Esophagus muscularis mucosa (tissue), 4 donors: ENCODE results near the gene LRRC37A. TPM values are rescaled to one million over a fixed set of nuclear protein-coding genes. Genes with fewer than 3 reads are reported as not detected.
"Not testable (repeated sequence)": the region's sequence is repeated elsewhere in the genome, so short reads cannot be mapped to it uniquely, and the experiment has no call there.

Source experiments
- DNase-seq: peaks from one replicate; pipeline ENCODE4 v3.0.0-alpha.2; 2017; ENCODE audit errors: extremely low spot score
- H3K27ac ChIP-seq, 4 donors: fragments of 200-600 bp; sonication (generic); replicated peaks in 1 of 4; 1 replicate in 3 of 4; 2 replicates in 1 of 4; pipeline ENCODE4 v1.5.1; 2016 to 2019; ENCODE audit warnings: mild to moderate bottlenecking in 1 of 4
- H3K27me3 ChIP-seq, 4 donors: fragments of 200-600 bp; sonication (generic); one replicate each; pipeline versions ENCODE4 v1.5.1 to v1.6.0; 2016 to 2019
- H3K36me3 ChIP-seq, 4 donors: fragments of 200-600 bp; sonication (generic); one replicate each; pipeline ENCODE4 v1.5.1; 2016 to 2019
- H3K4me1 ChIP-seq, 4 donors: fragments of 200-600 bp; sonication (generic); one replicate each; pipeline ENCODE4 v1.5.1; 2016 to 2019
- H3K4me3 ChIP-seq, 4 donors: fragments of 200-600 bp; sonication (generic); 1 replicate in 2 of 4; 2 replicates in 2 of 4; pipeline ENCODE4 v1.5.1; 2016 to 2019; ENCODE audit warnings: mild to moderate bottlenecking in 4 of 4, moderate library complexity in 1 of 4
- H3K9me3 ChIP-seq, 4 donors: fragments of 200-600 bp; sonication (generic); 1 replicate in 3 of 4; 2 replicates in 1 of 4; pipeline ENCODE4 v1.5.1; 2016 to 2019
- CTCF ChIP-seq, 3 experiments: fragments of 200-600 bp in 2 of 3; fragments of 450-650 bp in 1 of 3; sonication (generic) in 2 of 3; IDR thresholded peaks; one replicate each; pipeline ENCODE4 v1.5.1; 2017 to 2019; ENCODE audit warnings: antibody characterized with exemption in 3 of 3, mild to moderate bottlenecking in 2 of 3, moderate library complexity in 1 of 3
- WGBS: methylation state at CpG from one replicate; pipeline ENCODE4 v1.1.5; 2018; 5-methylcytosine and 5-hydroxymethylcytosine counted together
- intact Hi-C: fragments of 100-400 bp; cut with DNase I; formaldehyde crosslinking; loops from one replicate; pipeline ENCODE4 v1.15.1; 2023
- total RNA-seq, 4 donors: library from RNA; depleted of rRNA; stranded (reverse); fragments of >200 nt; gene quantifications; one replicate each; pipeline versions ENCODE4 v1.1.0 to v1.2.1, GENCODE V29; 2016

Gene LRRC37A
- total RNA-seq = 1 to 10 TPM in 3 of 4 donors, under 1 TPM in 1; 0.83 to 4.2 (median 1.2) TPM

DNA sequence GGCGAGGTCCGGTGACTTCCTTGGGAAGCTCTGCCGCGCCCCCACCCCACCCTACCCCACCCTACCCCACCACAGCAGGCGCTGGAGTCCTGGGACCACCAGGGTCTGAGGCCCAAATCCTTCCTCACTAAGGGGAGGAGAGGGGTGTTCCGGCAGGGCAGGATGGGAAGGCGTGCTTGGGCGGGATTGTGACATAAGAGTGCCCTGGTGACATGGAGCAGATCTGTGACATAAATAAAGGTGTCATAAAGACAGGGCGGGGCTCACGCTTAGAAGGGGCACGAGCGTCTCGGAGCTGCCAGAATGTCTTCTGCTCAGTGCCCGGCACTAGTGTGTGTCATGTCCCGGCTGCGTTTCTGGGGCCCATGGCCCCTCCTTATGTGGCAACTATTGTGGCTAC, at the start of gene LRRC37A:
LRRC37A (plus strand) TSS at position 301 of the 400 bp plus-strand sequence; CDS start at position 304, 3 bp downstream.
- H3K9me3 ChIP-seq, H3K27ac ChIP-seq, H3K27me3 ChIP-seq, intact Hi-C loops, H3K36me3 ChIP-seq, DNase-seq, H3K4me3 ChIP-seq, H3K4me1 ChIP-seq: not testable (repeated sequence)
- no CpG with 5 or more reads among the region's 16 CpGs for WGBS

DNA sequence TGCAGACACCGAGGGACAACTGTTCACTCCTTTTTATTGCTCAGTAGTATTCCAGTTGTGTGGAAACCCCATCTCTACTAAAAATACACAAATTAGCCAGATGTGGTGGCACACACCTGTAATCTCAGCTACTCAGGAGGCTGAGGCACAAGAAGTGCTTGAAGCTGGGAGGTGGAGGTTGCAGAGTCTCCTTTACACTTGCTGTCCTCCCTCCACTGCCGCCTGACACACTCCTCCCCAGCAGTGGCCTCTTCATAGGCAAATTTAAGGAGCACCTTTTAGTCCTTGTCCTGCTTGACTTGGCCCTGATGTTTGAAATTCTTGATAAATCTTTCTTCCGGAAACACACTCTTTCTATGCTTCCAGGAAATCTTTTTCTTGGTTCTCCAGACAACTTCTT, 45.8 kb upstream of the LRRC37A start:
- H3K27ac ChIP-seq, intact Hi-C loops, H3K4me1 ChIP-seq, DNase-seq, H3K36me3 ChIP-seq, H3K4me3 ChIP-seq, H3K27me3 ChIP-seq, H3K9me3 ChIP-seq: not testable (repeated sequence)
- 92% methylated on average over 3 of the region's 3 CpGs for WGBS

DNA sequence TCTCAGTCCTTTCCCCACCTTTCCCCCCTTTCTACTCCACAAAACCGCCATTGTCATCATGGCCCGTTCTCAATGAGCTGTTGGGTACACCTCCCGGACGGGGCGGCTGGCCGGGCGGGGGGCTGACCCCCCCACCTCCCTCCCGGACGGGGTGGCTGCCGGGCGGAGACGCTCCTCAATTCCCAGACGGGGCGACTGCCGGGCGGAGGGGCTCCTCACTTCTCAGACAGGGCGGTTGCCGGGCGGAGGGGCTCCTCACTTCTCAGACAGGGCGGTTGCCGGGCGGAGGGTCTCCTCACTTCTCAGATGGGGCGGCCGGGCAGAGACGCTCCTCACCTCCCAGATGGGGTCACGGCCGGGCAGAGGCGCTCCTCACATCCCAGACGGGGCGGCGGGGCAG, 42.1 kb upstream of the LRRC37A start:
- H3K36me3 ChIP-seq, DNase-seq, H3K9me3 ChIP-seq, intact Hi-C loops, H3K27ac ChIP-seq, H3K4me1 ChIP-seq, H3K27me3 ChIP-seq, H3K4me3 ChIP-seq: not testable (repeated sequence)
- 91% methylated on average over 11 of the region's 31 CpGs for whole genome bisulfite sequencing

GRCh38 chr17:46253722-46254121, 41.2 kb upstream of the LRRC37A start:
- H3K27ac ChIP-seq, intact Hi-C loops, H3K4me3 ChIP-seq, H3K36me3 ChIP-seq, H3K9me3 ChIP-seq, DNase-seq, H3K27me3 ChIP-seq, H3K4me1 ChIP-seq: not testable (repeated sequence)
- peak; percentile 47 to 60 (median 52) for TF ChIP-seq CTCF (IDR thresholded peaks at IDR 0.05)
- 31% methylated on average over 6 of the region's 8 CpGs for WGBS

DNA sequence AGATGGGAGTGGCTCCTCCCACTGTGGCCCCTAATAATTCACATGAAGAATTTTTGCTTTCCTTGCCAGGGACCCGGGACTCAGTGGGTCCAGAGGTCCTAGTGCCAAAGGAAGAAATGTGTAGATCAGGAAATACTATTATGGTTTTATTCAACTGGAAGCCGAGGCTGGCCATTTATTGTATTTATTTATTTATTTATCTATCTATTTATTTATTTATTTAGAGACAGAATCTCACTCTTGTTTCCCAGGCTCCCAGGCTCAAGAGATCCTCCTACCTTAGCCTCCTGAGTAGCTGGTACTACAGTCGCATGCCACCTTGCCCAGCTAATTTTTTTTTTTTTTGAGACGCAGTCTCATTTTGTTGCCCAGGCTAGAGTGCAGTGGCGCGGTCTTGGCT, 40.7 kb upstream of the LRRC37A start:
- DNase-seq, H3K36me3 ChIP-seq, H3K27me3 ChIP-seq, H3K27ac ChIP-seq, intact Hi-C loops, H3K4me3 ChIP-seq, H3K9me3 ChIP-seq, H3K4me1 ChIP-seq: not testable (repeated sequence)
- WGBS = 89% methylated on average over 5 of the region's 6 CpGs

DNA sequence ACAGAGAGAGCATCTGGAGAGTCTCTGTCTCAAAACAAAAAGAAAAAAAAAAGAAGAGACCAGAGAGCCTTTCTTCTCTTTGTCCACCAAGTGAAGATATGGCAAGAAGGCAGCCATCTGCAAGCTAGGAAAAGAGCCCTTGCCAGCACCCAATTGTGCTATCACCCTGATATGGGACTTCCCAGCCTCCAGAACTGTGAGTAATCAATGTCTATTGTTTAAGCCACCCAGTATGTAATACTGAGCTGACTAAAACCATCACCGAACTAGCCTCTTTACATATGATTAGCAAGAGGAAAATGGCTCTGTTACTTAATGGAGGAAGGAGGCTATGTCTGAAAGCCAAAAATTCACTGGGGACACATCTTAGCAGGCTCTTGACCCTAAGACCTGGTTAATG, 38.6 kb upstream of the LRRC37A start:
- H3K27ac ChIP-seq, DNase-seq, H3K4me1 ChIP-seq, H3K9me3 ChIP-seq, H3K36me3 ChIP-seq, H3K4me3 ChIP-seq, intact Hi-C loops, H3K27me3 ChIP-seq: not testable (repeated sequence)
- 100% methylated on average over 1 of the region's 1 CpG for WGBS

DNA sequence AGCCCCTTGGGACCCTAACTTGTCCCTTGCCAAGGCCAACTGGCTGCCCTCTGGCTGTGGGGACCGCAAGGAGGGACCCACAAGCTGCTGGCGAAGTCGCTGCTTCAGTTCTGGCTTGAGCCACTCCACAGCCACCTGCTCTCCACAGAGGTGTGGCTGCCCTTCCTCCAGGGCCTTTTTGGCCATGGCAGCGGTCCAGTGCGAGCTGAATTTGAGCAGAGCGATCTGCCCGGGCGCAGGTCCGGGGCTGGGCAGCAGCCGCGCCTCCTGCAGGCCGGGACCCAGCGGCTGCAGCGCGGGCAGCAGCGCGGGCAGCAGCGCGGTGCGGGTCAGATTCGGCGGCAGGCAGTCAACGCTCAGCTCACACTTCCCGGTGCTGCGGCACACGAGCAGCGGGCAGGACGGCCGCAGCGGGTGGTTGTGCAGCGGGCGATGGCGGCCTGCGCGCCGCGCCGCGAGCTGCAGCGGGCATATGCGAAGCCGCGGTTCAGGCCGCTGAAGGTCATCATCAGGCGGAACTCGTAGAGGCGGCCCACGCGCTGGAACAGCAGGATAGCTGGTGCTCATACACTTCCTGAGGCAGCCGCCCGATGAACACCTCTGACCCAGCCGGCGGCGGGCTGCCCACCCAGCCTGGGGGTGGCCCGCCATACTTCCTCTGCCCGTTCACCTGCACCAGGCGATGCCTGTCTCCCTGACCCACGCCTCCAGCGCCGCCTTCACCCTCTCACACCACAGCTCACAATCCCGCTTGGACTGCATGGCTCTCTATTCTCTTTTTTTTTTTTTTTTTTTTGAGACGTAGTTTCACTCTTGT, 34.9 kb upstream of the LRRC37A start:
- peak overlapping the region; percentile 43 to 56 (median 47) for H3K4me3 ChIP-seq
- peak overlapping the region in 2 of 4 donors; percentile 38 to 44 for H3K27ac ChIP-seq
- DNase-seq, H3K27me3 ChIP-seq, H3K9me3 ChIP-seq, H3K36me3 ChIP-seq, intact Hi-C loops, H3K4me1 ChIP-seq: not testable (repeated sequence)
- 22% methylated on average over 7 of the region's 62 CpGs for WGBS
- TF ChIP-seq CTCF (IDR thresholded peaks at IDR 0.05) = peak; percentile 16 to 23 (median 22)
